DOHH2 (cell line): ENCODE measurements around the gene RAPGEF3.

Experiments
- H3F3A ChIP-seq: fragments of 200-600 bp; sonication (generic), shearing (Covaris generic); 2 replicates; pipeline ENCODE4 v1.6.0; 2016; ENCODE audit warnings: antibody characterized with exemption, mild to moderate bottlenecking; ENCODE audit not compliant: control insufficient read depth, insufficient read depth
- H3K27ac ChIP-seq: fragments of 200-600 bp; sonication (generic); 2 replicates; pipeline ENCODE4 v1.5.1; 2014; ENCODE audit warnings: low read depth, mild to moderate bottlenecking, low read length, moderate library complexity
- H3K27me3 ChIP-seq: fragments of 200-600 bp; sonication (generic); 2 replicates; pipeline ENCODE4 v1.6.1; 2014; ENCODE audit warnings: mild to moderate bottlenecking, low read length, mixed read lengths; ENCODE audit not compliant: control insufficient read depth
- H3K36me3 ChIP-seq: fragments of 200-600 bp; sonication (generic); 2 replicates; pipeline ENCODE4 v1.6.1; 2014; ENCODE audit warnings: mild to moderate bottlenecking, low read length, moderate library complexity, mixed read lengths; ENCODE audit not compliant: control insufficient read depth
- H3K4me1 ChIP-seq: fragments of 200-600 bp; sonication (generic); 2 replicates; pipeline ENCODE4 v1.6.1; 2014; ENCODE audit warnings: mild to moderate bottlenecking, low read length, mixed read lengths; ENCODE audit not compliant: control insufficient read depth
- H3K4me2 ChIP-seq: fragments of 200-600 bp; sonication (generic); 2 replicates; pipeline ENCODE4 v1.6.0; 2014; ENCODE audit warnings: mild to moderate bottlenecking, low read length, moderate library complexity
- H3K4me3 ChIP-seq: fragments of 200-600 bp; sonication (generic); 2 replicates; pipeline ENCODE4 v1.5.1; 2014; ENCODE audit warnings: mild to moderate bottlenecking, low read length, mixed read lengths
- H3K79me2 ChIP-seq: fragments of 200-600 bp; sonication (generic); 2 replicates; pipeline ENCODE4 v1.6.1; 2014; ENCODE audit warnings: mild to moderate bottlenecking, low read length, mixed read lengths; ENCODE audit not compliant: control insufficient read depth
- H3K9me2 ChIP-seq: fragments of 200-600 bp; sonication (generic); replicated peaks from 2 replicates; pipeline ENCODE4 v1.6.1; 2014; ENCODE audit warnings: mild to moderate bottlenecking, low read length, mixed read lengths; ENCODE audit not compliant: control insufficient read depth
- H3K9me3 ChIP-seq: fragments of 200-600 bp; sonication (generic); 2 replicates; pipeline ENCODE4 v1.6.1; 2014; ENCODE audit warnings: antibody characterized with exemption, low read length, mixed read lengths; ENCODE audit not compliant: control insufficient read depth, insufficient read depth
- H4K20me1 ChIP-seq: fragments of 200-600 bp; sonication (generic); 2 replicates; pipeline ENCODE4 v1.6.0; 2014; ENCODE audit warnings: low read depth, mild to moderate bottlenecking, antibody characterized with exemption, low read length, moderate library complexity; ENCODE audit not compliant: control insufficient read depth, insufficient read depth
- EZH2phosphoT487 ChIP-seq: fragments of 200-600 bp; sonication (generic); IDR thresholded peaks from 2 replicates; pipeline ENCODE4 v1.6.1; 2017; ENCODE audit warnings: borderline replicate concordance, mild to moderate bottlenecking, antibody characterized with exemption, low read length, moderate library complexity, mixed read lengths
- TF ChIP-seq, protein P1 (sequence below): fragments of 200-600 bp; sonication (generic); IDR thresholded peaks from one replicate; pipeline ENCODE4 v1.5.1; 2014; ENCODE audit warnings: antibody characterized with exemption, mild to moderate bottlenecking, low read depth, low read length; ENCODE audit not compliant: poor library complexity, severe bottlenecking

RAPGEF3 gene

GRCh38 chr12:47736216-47736615 is 22.5 kb downstream of the RAPGEF3 start:
- H3F3A ChIP-seq = peaks cover under 1% of the 10 kb centered on the region; the same call in 1 of the 2 replicates
- no peaks in the 10 kb centered on the region for H4K20me1 ChIP-seq
- no peak overlapping the region for H3K4me2 ChIP-seq
- H3K4me1 ChIP-seq = peaks cover 26% of the 10 kb centered on the region
- H3K4me3 ChIP-seq = no peak overlapping the region
- no peaks in the 10 kb centered on the region for H3K79me2 ChIP-seq
- no peak overlapping the region for H3K27ac ChIP-seq
- TF ChIP-seq, protein P1, sequence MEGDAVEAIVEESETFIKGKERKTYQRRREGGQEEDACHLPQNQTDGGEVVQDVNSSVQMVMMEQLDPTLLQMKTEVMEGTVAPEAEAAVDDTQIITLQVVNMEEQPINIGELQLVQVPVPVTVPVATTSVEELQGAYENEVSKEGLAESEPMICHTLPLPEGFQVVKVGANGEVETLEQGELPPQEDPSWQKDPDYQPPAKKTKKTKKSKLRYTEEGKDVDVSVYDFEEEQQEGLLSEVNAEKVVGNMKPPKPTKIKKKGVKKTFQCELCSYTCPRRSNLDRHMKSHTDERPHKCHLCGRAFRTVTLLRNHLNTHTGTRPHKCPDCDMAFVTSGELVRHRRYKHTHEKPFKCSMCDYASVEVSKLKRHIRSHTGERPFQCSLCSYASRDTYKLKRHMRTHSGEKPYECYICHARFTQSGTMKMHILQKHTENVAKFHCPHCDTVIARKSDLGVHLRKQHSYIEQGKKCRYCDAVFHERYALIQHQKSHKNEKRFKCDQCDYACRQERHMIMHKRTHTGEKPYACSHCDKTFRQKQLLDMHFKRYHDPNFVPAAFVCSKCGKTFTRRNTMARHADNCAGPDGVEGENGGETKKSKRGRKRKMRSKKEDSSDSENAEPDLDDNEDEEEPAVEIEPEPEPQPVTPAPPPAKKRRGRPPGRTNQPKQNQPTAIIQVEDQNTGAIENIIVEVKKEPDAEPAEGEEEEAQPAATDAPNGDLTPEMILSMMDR = no peak
- no peak for TF ChIP-seq EZH2phosphoT487
- no peaks in the 10 kb centered on the region for H3K9me3 ChIP-seq
- no peaks in the 10 kb centered on the region for H3K9me2 ChIP-seq
- H3K36me3 ChIP-seq = no peaks in the 10 kb centered on the region
- no peaks in the 10 kb centered on the region for H3K27me3 ChIP-seq

DNA sequence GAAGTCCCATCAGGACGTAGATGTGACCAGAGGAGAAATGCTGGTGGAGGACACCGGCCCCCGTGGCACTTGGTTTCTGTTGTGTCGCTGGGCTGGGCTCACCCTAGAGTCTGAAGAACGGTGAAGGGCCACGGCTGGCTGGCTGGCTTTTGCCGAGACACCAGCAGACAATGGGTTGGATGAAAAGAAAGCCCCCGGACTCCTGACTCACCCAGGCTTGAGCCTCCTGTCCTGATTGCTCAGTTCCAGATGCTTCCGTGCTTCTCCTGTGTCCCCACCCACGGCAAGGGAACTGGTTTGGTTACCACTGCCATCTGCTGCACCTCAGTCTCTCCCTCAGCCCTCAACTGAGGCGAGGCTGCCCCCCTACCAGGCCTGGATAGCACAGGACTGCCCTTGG is 23.0 kb downstream of the RAPGEF3 start:
- no peak for TF ChIP-seq EZH2phosphoT487
- TF ChIP-seq, protein P1 = no peak
- no peak overlapping the region for H3K4me2 ChIP-seq
- H3K9me2 ChIP-seq = no peaks in the 10 kb centered on the region
- no peak overlapping the region for H3K4me3 ChIP-seq
- H3K9me3 ChIP-seq = no peaks in the 10 kb centered on the region
- no peaks in the 10 kb centered on the region for H3K27me3 ChIP-seq
- H3K36me3 ChIP-seq = no peaks in the 10 kb centered on the region
- no peaks in the 10 kb centered on the region for H4K20me1 ChIP-seq
- peaks cover 21% of the 10 kb centered on the region for H3K4me1 ChIP-seq
- H3F3A ChIP-seq = no peaks in the 10 kb centered on the region
- no peaks in the 10 kb centered on the region for H3K79me2 ChIP-seq
- no peak overlapping the region for H3K27ac ChIP-seq

- TF ChIP-seq, protein P1 = no peak
- no peak for TF ChIP-seq EZH2phosphoT487
- Histone ChIP-seq H4K20me1 (no peaks in the 10 kb centered on the region), H3F3A (no peaks in the 10 kb centered on the region)
These were observed 23.8 kb downstream of the RAPGEF3 start for GRCh38 chr12:47734725-47735480.

More at GRCh38 chr12:47734725-47735480, 23.8 kb downstream of the RAPGEF3 start:
- H3K4me1 ChIP-seq = peaks cover 13% of the 10 kb centered on the region
- no peak overlapping the region for H3K27ac ChIP-seq
- no peaks in the 10 kb centered on the region for H3K27me3 ChIP-seq
- H3K79me2 ChIP-seq = no peaks in the 10 kb centered on the region
- H3K9me3 ChIP-seq = no peaks in the 10 kb centered on the region
- H3K9me2 ChIP-seq = no peaks in the 10 kb centered on the region
- H3K36me3 ChIP-seq = no peaks in the 10 kb centered on the region
- no peak overlapping the region for H3K4me2 ChIP-seq
- no peak overlapping the region for H3K4me3 ChIP-seq
